IPS DF 4.7 (cell line): ENCODE results near the gene SPATA31C2.
"Not testable (repeated sequence)": the region's sequence is repeated elsewhere in the genome, so short reads cannot be mapped to it uniquely, and the experiment has no call there.

ENCODE experiments used
- DNase-seq: peaks from one replicate; pipeline ENCODE4 v3.0.0-alpha.2; 2013; ENCODE audit warnings: low spot score; ENCODE audit errors: extremely low read depth

Gene SPATA31C2

GRCh38 chr9:88127700-88128300 lies 10.5 kb downstream of the SPATA31C2 start:
- DNase-seq, result not testable (repeated sequence)

- not testable (repeated sequence) for DNase-seq
Measured at GRCh38 chr9:88123413-88123812, 14.9 kb downstream of the SPATA31C2 start.

- DNase-seq, result not testable (repeated sequence)
Measured at GRCh38 chr9:88118121-88118520, 20.2 kb downstream of the SPATA31C2 start.

GRCh38 chr9:88114968-88115612 lies 23.2 kb downstream of the SPATA31C2 start:
- DNase-seq, result not testable (repeated sequence)

GRCh38 chr9:88114283-88114967 lies 23.9 kb downstream of the SPATA31C2 start:
- DNase-seq, result not testable (repeated sequence)

GRCh38 chr9:88113156-88114130 lies 24.8 kb downstream of the SPATA31C2 start:
- not testable (repeated sequence) for DNase-seq

GRCh38 chr9:88110026-88110425 lies 28.2 kb downstream of the SPATA31C2 start:
- no peak for DNase-seq

- no peak for DNase-seq
Measured at GRCh38 chr9:88108779-88109178, 29.5 kb downstream of the SPATA31C2 start.

GRCh38 chr9:88106492-88106891 lies 31.8 kb downstream of the SPATA31C2 start:
- DNase-seq, result no peak

GRCh38 chr9:88092797-88093331 lies 45.4 kb downstream of the SPATA31C2 start:
- no peak for DNase-seq

- no peak for DNase-seq
Measured at GRCh38 chr9:88090151-88090581, 48.1 kb downstream of the SPATA31C2 start.

- no peak for DNase-seq
Measured at GRCh38 chr9:88087906-88088305, 50.4 kb downstream of the SPATA31C2 start.

GRCh38 chr9:88085476-88085875 lies 52.8 kb downstream of the SPATA31C2 start:
- no peak for DNase-seq

GRCh38 chr9:88084357-88085183 lies 53.7 kb downstream of the SPATA31C2 start:
- DNase-seq, result no peak
